ENCODE measurements around the gene PARN. TPM values are rescaled to one million over a fixed set of nuclear protein-coding genes. Genes with fewer than 3 reads are reported as not detected.
"Not testable (repeated sequence)": the region's sequence is repeated elsewhere in the genome, so short reads cannot be mapped to it uniquely, and the experiment has no call there.

PARN gene
- total RNA-seq, 2 donors from 2014 or later, result 29.0 to 31.6 TPM

- H3K4me1 Mint-ChIP-seq; DNase-seq; H3K36me3 Mint-ChIP-seq (ENCODE audit: low read depth); ATAC-seq; H3K9me3 ChIP-seq (ENCODE audit: control insufficient read depth, low read length, poor library complexity, severe bottlenecking); H3K27ac Mint-ChIP-seq; H3K4me3 Mint-ChIP-seq; H3K27me3 Mint-ChIP-seq: not testable (repeated sequence)
Measured at GRCh38 chr16:14402114-14403000, 227.7 kb downstream of the PARN start.

DNA sequence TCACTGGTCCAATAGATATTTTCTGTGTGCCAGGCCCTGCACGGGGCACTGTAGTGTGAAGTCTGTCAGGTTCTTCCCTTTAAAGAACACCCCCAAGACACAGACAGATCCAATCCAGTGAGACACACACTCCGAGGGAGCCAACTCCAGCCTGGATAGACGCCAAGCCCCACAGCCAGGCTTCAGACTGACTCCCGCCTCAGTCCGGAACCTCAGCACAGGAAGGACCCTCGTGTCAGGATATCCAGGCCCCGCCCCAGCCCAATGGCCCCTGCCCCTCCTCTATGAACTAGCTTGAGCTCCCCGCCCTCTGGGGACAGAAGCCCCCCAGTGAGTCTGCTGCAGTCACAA, 228.4 kb downstream of the PARN start:
- H3K9me3 ChIP-seq (ENCODE audit: control insufficient read depth, low read length, poor library complexity, severe bottlenecking); H3K4me1 Mint-ChIP-seq; H3K27ac Mint-ChIP-seq; DNase-seq; H3K4me3 Mint-ChIP-seq; ATAC-seq; H3K36me3 Mint-ChIP-seq (ENCODE audit: low read depth); H3K27me3 Mint-ChIP-seq: not testable (repeated sequence)

DNA sequence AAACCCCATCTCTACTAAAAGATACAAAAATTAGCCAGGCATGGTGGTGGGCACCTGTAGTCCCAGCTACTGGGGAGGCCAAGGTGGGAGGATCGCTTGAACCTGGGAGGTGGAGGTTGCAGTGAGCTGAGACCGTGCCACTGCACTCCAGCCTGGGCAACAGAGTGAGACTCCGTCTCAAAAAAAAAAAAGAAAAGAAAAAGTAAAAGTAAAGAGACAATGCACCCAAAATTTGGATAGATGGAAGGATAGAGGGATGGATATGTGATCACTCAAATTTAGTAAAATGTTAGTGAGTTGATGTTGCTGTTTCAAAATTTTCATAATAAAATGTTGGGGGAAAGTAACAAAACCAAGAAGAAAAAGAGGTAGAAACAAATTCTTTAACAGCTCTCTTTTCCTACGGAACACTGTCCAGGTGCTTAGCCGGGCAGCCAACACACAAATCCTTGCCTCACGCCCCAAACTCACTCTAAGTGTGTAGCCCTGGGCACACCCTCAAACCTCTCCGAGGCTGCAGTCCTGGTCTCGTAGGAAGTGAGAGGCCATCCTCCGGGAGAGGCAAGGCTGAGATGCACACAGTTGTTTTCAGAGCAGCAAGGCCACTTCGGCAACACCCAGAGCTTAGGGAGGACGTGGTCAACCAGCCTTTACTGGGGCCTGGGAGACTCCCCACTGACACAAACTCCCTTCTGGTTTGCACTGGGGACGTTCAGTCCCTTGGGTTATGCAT, 228.9 kb downstream of the PARN start:
- not testable (repeated sequence) for DNase-seq; H3K27ac Mint-ChIP-seq; H3K4me1 Mint-ChIP-seq; H3K36me3 Mint-ChIP-seq (ENCODE audit: low read depth); H3K27me3 Mint-ChIP-seq; H3K9me3 ChIP-seq (ENCODE audit: control insufficient read depth, low read length, poor library complexity, severe bottlenecking); H3K4me3 Mint-ChIP-seq; ATAC-seq

DNA sequence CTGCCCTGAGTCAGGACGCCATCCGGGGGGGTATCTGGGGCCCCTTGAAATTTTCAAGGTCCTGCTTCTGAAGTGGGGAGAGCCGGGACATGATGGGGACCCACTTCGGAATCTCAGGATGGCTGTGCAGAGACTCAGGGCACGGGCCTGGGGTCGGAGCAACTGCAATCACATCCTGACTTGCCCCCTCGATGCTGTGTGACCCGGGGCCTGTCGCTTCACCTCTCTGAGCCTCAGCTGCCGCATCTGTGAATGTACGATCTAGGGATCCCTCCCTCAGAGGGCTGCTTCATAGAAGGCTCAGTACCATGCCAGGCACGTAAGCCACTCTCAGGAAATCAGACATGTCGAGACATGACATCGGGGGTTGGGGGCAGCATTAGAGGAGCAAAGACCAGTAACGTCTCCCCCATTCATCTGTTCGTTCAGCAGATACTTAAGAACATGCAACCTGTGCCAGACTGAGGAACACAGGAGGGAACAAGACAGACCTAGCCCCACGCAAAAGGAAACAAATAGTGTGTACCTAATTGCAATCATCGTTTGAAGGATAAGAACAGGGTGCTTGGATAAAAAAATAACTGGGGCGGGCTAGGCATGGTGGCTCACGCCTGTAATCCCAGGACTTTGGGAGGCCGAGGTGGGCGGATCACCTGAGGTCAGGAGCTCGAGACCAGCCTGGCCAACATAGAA, 229.6 kb downstream of the PARN start:
- Mint-ChIP-seq H3K4me3 (no peak overlapping the region), H3K27me3 (peaks cover 5% of the 10 kb centered on the region), H3K36me3 (ENCODE audit: low read depth) (no peaks in the 10 kb centered on the region), H3K27ac (no peak overlapping the region), H3K4me1 (no peaks in the 10 kb centered on the region)
- no peak for ATAC-seq
- DNase-seq, result no peak
- no peaks in the 10 kb centered on the region for H3K9me3 ChIP-seq (ENCODE audit: control insufficient read depth, low read length, poor library complexity, severe bottlenecking)

DNA sequence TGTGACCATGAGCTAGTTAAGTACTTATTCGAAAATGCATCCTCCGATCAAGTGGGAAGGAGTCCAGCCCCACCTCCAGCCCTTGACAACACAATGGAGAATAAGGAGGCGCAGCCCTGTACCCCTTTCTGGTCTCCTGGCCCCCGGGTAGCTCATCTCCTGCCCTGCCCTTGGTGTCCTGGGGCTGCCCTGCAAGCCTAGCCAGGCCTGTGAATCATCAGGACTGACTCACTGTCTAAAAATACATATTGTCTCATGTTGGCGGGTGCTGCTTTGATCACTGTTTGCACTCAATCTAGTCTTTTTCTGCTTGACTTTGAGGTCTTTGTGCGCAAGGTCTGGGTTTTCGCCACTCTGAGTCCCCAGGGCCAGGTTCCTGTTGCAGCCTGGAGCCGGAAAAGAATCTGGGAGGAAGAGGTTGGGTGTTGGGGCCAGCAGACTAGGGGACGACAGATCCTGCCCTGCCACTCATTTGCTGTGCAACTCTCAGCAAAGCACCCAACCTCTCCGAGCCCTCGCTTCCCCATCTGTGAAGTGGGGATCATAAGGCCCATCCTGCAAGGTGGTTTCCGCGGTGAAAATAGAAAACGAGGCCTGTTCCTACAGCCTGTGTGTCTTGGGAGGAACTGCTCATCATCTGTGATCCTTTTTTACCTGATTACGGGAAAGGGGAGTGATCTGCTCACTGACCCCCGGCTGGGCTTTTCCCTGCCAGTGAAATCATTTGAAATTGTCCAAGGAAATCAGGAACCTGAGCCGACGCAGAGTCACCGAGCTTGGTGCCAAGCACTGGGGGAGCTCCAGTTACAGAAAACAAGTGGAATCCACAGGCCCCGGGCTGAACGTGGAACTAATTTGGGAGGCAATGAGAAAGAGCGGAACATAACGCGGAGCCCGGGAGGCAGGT, 230.4 kb downstream of the PARN start:
- DNase-seq (no peak), ATAC-seq (no peak)
- Mint-ChIP-seq H3K27ac (no peak overlapping the region), H3K36me3 (ENCODE audit: low read depth) (no peaks in the 10 kb centered on the region), H3K4me3 (no peak overlapping the region), H3K4me1 (no peaks in the 10 kb centered on the region), H3K27me3 (peaks cover 5% of the 10 kb centered on the region)
- H3K9me3 ChIP-seq (ENCODE audit: control insufficient read depth, low read length, poor library complexity, severe bottlenecking), result no peaks in the 10 kb centered on the region

DNA sequence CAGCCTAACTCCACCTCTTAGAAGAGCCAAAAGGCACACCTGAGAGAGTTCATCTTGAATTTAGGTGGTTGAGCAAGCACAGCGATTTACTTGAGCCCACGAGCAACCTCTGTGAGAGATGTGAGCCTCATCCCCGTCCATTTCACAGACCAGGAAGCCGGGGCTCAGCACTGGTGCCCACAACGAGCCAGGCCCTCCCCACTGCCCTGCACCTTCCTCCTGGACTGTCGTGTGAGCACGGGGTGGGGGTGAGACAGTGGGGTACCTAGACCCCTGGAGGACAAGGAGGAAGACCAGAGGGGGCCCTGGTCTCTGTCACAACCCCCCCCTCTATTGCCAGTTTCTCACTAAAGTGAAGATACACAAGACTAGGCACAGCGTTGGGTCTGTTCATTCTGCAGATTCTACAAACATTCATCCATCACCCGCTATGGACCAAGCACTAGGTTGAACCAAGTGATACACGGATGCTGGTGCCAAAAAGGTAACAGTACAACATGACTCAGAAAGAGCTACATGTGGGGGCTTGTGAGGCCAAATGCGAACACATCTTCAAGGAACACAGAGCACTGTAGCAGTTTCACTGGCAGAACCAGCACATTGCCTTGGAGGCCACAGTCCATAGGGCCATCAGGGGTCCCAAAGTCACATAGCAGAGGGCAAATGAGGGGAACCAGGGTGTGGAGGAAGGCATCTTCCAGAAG, 231.9 kb downstream of the PARN start:
- Mint-ChIP-seq H3K36me3 (ENCODE audit: low read depth) (no peaks in the 10 kb centered on the region), H3K27ac (no peak overlapping the region), H3K4me3 (no peak overlapping the region), H3K27me3 (peaks cover 5% of the 10 kb centered on the region), H3K4me1 (no peaks in the 10 kb centered on the region)
- no peak for DNase-seq
- ATAC-seq, result no peak
- no peaks in the 10 kb centered on the region for H3K9me3 ChIP-seq (ENCODE audit: control insufficient read depth, low read length, poor library complexity, severe bottlenecking)

DNA sequence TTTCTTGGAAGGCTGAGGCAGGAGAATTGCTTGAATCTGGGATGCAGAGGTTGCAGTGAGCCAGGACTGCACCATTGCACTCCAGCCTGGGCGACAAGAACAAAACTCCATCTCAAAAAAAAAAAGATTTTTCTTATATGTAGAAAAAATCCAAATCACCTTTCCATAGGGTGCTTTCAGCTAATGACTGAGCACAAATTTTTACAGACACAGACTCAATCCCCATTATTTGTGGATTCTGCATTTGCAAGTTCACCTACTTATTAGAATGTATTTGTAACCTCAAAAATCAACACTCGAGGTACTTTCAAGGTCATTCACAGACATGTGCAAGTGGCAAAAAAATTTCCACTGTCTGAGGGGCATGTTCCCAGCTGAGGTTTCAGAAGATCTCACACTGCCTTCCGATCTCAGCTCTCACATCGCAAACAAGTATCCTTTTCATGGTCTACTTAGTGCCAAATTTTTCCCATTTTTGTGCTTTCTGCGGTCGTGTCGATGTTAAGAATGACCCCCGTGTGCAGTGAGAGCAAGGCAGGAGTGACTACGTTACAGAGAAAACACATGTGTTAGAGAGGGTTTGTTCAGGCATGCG, 234.3 kb downstream of the PARN start:
- H3K27me3 Mint-ChIP-seq; ATAC-seq; H3K36me3 Mint-ChIP-seq (ENCODE audit: low read depth); H3K27ac Mint-ChIP-seq; H3K9me3 ChIP-seq (ENCODE audit: control insufficient read depth, low read length, poor library complexity, severe bottlenecking); H3K4me3 Mint-ChIP-seq; DNase-seq; H3K4me1 Mint-ChIP-seq: not testable (repeated sequence)

- peaks cover 2% of the 10 kb centered on the region for H3K4me1 Mint-ChIP-seq
- H3K4me3 Mint-ChIP-seq, result no peak overlapping the region
- ATAC-seq (no peak), DNase-seq (no peak)
- no peaks in the 10 kb centered on the region for H3K9me3 ChIP-seq (ENCODE audit: control insufficient read depth, low read length, poor library complexity, severe bottlenecking)
- H3K27me3 Mint-ChIP-seq, result no peaks in the 10 kb centered on the region
- no peaks in the 10 kb centered on the region for H3K36me3 Mint-ChIP-seq (ENCODE audit: low read depth)
- no peak overlapping the region for H3K27ac Mint-ChIP-seq
Measured at GRCh38 chr16:14394834-14395233, 235.2 kb downstream of the PARN start.

DNA sequence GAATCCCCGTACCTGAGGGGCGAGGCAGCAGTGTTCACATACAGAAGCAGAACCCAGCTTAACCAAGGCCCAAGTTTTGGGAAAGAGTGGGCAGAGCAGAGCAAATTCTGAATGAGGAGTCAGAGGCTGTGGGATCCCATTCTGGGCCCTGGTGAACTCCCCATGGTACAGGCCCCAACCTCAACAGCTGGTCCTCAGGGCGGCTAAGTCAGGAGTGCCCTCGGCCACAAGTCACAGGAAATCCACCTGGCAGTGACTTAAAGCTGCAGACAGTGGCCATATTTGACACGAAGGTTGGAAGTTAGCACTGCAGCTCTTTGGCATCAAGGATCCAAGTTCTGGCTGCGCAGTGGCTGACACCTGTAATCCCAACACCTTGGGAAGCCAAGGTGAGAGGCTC, 237.1 kb downstream of the PARN start:
- Mint-ChIP-seq H3K27ac (no peak overlapping the region), H3K36me3 (ENCODE audit: low read depth) (no peaks in the 10 kb centered on the region), H3K27me3 (no peaks in the 10 kb centered on the region), H3K4me3 (no peak overlapping the region), H3K4me1 (peaks cover 3% of the 10 kb centered on the region)
- H3K9me3 ChIP-seq (ENCODE audit: control insufficient read depth, low read length, poor library complexity, severe bottlenecking), result no peaks in the 10 kb centered on the region
- no peak for ATAC-seq
- no peak for DNase-seq

GRCh38 chr16:14389359-14389758, 240.7 kb downstream of the PARN start:
- H3K27me3 Mint-ChIP-seq, result no peaks in the 10 kb centered on the region
- ATAC-seq (no peak), DNase-seq (no peak)
- peaks cover 3% of the 10 kb centered on the region for H3K4me1 Mint-ChIP-seq
- no peaks in the 10 kb centered on the region for H3K9me3 ChIP-seq (ENCODE audit: control insufficient read depth, low read length, poor library complexity, severe bottlenecking)
- no peak overlapping the region for H3K27ac Mint-ChIP-seq
- H3K36me3 Mint-ChIP-seq (ENCODE audit: low read depth), result no peaks in the 10 kb centered on the region
- H3K4me3 Mint-ChIP-seq, result no peak overlapping the region

DNA sequence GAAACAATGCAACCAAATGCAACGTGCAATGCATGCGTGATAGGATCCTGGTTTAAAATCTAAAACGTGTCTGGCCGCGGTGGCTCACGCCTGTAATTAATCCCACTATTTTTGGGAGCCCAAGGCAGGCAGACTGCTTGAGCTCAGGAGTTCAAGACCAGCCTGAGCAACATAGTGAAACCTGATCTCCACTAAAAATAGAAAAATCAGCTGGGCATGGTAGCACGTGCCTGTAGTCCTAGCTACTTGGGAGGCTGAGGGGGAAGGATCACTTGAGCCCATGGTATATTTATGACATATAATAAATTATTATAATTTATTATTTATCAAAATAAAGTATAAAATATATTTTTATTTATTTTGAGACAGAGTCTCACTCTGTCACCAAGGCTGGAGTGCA, 241.8 kb downstream of the PARN start:
- no peaks in the 10 kb centered on the region for H3K9me3 ChIP-seq (ENCODE audit: control insufficient read depth, low read length, poor library complexity, severe bottlenecking)
- no peak for ATAC-seq
- Mint-ChIP-seq H3K27me3 (no peaks in the 10 kb centered on the region), H3K4me3 (no peak overlapping the region), H3K4me1 (peaks cover 3% of the 10 kb centered on the region), H3K27ac (no peak overlapping the region), H3K36me3 (ENCODE audit: low read depth) (no peaks in the 10 kb centered on the region)
- DNase-seq, result no peak

DNA sequence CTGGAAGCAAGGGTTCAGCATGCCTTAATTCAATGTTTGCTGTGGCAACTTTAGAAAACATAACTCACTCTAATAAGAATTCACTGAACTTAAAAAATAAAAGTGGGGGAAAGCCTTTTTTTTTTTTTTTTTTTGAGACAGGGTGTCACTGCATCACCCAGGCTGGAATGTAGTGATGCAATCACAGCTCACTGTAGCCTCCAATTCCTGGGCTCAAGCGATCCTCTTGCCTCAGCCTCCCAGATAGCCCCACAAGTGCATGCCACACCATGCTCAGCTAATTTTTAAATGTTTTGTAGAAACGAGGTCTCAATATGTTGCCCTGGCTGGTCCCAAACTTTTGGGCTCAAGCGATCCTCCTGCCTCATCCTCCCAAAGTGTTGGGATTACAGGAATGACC, 243.9 kb downstream of the PARN start:
- no peaks in the 10 kb centered on the region for H3K9me3 ChIP-seq (ENCODE audit: control insufficient read depth, low read length, poor library complexity, severe bottlenecking)
- ATAC-seq (no peak), DNase-seq (no peak)
- Mint-ChIP-seq H3K4me1 (peaks cover 3% of the 10 kb centered on the region), H3K4me3 (no peak overlapping the region), H3K27ac (no peak overlapping the region), H3K36me3 (ENCODE audit: low read depth) (no peaks in the 10 kb centered on the region), H3K27me3 (no peaks in the 10 kb centered on the region)

Measured in T-helper 17 cell (primary cell).